A172 (cell line): ENCODE data around the gene SYVN1. TPM values are rescaled to one million over a fixed set of nuclear protein-coding genes. Genes with fewer than 3 reads are reported as not detected.
A peak's percentile ranks its signal among the peaks of the same experiment; 100 is the strongest.

ENCODE experiments used
- DNase-seq: peaks from one replicate; pipeline ENCODE4 v3.0.0-alpha.2; 2015; ENCODE audit warnings: low spot score
- total RNA-seq: library from RNA; depleted of rRNA; stranded (reverse); fragments of >200 nt; shearing (Covaris generic); gene quantifications from 2 replicates; pipeline ENCODE4 v1.2.3, GENCODE V29; 2014; rRNA removed

The SYVN1 gene
- total RNA-seq, 1 experiment from 2014 or later: 30.6 TPM

DNA sequence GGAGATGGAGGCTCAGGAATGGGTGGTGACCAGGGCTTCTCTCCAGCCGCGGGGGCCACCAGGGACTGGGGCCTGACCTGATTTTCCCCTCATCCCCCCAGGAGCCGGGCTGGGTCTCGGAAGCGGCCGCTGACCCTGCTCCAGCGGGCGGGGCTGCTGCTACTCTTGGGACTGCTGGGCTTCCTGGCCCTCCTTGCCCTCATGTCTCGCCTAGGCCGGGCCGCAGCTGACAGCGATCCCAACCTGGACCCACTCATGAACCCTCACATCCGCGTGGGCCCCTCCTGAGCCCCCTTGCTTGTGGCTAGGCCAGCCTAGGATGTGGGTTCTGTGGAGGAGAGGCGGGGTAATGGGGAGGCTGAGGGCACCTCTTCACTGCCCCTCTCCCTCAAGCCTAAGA, 46.5 kb downstream of the SYVN1 start:
- DNase-seq: no peak

DNA sequence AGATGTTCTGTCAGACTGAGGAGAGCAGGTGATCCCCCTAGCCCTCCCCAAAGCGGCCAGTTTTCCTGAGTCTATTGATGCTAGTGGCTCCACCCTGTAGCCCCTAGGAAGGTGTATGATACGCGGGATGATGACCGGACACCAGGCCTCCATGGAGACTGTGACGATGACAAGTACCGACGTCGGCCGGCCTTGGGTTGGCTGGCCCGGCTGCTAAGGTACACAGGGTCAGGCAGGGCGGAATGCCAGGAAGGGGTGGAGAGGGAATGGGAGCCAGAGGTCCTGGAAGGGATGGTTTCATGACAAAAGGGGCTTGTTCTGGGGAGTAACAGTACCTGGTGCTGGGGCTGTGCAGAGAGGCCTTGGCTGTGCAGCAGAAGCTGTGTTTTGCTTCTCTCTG, 47.1 kb downstream of the SYVN1 start:
- no peak for DNase-seq

DNA sequence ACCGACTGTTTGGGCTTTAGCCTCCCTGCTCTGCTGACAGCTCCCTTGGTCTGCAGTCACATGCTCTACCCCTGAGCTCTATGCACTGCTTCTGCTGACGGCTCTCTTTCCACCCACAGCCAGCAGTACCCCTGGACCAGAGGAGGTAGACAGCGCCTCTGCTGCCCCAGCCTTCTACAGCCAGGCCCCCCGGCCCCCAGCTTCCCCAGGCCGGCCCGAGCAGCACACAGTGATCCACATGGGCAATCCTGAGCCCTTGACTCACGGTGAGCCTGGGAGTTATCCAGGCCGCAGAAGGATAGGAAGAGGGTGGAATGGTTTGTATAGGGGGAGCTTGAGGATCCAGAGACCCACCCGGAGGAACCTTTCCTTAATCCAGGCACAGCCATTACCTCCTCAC, 47.5 kb downstream of the SYVN1 start:
- no peak for DNase-seq

DNA sequence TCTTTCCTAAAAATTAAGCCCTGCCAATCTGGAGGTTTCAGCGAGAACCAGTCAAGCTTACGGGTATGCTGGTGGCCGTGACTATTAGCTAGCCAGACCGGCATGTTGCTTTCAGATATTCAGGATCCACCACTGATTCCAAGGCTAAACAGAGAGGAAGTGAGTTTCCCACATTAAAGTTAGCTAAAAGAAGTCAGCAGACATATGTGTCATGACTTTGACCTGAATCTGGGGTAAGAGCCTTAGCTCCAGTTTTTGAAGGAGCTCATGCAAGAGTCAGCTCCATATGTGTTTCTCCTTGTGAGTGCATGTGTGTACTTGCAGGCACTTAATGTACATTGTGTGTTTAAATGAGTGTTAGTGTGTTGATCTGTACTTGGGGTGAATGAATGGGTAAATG, 48.9 kb downstream of the SYVN1 start:
- DNase-seq: no peak

DNA sequence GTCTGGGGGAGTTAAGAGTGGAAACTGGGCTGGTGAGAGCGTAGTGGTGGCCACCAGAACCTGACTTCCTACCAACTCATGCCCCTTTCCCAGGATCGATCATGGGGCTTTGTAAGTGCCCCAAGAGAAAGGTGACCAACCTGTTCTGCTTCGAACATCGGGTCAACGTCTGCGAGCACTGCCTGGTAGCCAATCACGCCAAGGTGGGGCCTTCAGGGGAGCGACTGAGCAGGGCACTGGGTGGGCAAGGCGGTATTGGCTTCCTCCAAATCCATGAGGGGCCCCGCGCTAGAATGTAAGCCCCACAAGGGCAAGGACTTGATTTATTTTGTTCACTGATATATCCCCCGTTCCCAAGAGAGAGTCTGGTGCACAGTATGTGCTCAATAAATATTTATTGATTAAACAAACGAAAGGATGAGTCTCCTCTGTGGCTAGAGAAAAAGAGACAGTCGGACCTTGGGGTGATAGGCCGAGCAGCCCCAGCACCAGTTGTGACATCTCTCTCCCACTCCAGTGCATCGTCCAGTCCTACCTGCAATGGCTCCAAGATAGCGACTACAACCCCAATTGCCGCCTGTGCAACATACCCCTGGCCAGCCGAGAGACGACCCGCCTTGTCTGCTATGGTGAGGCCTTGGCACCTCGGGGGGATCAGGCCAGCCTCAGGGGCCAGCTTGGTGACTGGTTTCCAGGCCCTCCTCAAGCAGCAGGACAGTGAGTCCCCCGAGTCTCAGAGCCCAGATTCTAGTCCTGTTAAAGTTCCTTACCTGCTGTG, 49.5 kb downstream of the SYVN1 start:
- DNase-seq: no peak

DNA sequence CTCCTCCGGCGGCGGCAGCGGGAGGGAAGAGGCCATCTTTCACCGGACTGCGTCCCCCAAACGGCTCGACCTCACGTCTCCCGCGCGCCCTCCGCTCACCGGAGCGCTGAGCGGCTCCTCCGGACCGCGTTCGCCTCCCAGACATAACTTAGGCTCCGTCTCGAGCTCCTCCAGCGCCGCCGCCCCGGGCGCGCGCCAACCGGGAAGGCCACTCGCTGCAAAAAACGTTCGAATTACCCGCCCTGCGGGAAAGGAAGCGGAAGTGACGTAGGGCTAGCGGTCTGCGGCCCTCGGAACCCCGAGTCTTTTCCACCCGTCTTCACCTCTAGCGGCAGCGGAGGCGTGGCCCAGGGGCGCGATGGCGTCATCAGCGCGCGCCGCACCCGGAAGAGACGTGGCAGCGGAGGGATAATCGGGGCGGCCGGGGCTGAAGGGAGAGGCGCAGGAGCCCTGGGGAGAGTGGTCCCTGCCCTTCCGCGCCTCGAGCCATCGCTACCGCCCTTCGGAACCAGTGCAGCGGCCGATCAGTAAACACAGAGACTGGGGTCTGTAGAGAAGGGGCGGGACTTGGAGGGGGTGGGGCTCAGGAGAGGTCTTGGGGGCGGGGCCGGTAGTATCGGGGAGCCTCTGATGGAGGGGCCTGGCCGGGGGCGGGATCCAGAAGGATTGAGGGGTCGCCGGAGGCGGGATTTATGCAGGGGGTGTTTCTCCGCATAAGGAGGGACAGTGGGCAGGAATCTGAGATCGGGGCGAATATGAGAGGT, 50.3 kb downstream of the SYVN1 start, which contains the start of the genes CDCA5 and ZFPL1:
Gene CDCA5 (minus strand): TSS at position 207 of the 764 bp plus-strand sequence. CDS start 62 bp downstream, at position 145.
Gene ZFPL1 (plus strand): TSS at position 389 of the 764 bp plus-strand sequence. CDS start 477 bp downstream, outside the sequence.
- peak; percentile 91 for DNase-seq

DNA sequence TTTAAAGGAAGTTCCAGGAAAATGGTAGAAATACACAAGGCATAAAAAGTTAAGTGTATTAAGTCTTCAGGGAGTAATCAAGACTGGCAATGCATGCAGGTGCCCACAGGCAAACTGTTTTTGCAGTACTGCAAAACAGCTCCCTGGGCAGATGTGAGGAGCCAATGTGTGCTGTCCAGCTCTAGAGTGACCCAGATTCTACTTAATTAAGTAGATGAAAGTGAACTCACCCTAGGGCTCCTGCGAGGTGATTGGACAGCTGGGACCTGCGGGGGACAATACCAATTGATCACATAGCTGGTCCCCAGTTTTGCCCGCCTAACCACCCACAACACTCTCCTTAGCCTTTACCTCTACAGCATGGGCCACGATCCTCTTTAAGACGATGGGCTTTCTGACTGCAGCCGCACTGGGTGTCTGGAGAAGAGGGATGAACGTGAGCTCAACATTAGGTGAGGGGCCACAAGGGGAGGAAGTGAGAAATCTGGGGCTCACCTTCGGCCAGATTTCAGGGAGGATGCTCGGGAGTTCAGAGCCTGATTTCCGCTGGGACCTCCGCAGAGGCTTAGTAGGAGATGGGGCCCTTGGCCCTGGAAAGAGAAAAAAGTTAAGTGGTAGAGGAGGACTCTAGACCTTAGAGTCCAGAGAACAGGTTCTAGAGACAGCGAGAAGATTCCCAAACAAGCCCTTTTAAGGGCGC, 51.0 kb downstream of the SYVN1 start:
- no peak for DNase-seq

DNA sequence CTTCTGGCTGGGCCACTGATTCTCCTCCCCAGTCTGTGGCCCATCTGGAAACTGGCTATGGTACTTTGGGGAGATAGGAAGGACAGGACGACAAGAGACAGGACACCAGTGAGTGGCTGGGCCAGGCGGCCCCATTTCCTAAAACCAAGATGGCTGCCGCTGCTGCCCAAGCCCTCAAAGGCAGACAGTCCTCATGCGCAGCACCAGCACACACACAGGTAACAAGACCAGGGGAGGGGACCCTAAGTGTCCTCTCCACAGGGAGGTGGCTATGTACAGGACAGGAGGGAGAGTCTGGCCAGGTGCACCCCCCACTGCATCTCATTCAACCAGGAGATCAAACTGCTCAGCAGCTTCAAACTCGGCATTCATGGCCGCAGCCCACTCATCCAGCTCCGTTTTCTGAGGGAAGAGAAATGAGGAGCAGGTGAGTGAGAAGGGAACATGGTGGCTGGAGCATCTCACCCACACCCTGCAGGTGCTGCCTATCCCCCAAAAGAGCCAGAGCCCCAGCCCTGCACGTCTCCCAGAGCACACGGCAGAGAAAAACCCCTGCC, 55.5 kb downstream of the SYVN1 start:
- DNase-seq: no peak

DNA sequence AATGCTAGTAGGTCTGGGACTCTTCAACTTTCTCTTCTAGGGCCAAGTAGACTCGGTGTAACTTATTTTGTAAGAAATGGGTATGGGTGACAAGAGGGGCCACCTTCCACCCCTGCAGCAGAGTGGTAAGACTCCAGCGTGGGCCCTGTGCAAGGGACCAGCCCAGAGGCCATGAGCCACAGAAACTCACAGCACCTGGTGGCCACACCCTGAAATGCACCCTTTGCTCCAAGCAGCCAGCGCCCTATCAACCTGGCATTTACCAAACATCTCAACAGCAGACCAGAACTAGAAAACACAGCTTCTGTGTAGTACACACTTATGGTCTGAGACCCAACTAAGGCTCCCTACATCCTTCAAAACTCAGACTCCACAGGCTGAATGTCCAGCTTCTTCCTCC, 56.2 kb downstream of the SYVN1 start:
- peak; percentile 29 for DNase-seq

DNA sequence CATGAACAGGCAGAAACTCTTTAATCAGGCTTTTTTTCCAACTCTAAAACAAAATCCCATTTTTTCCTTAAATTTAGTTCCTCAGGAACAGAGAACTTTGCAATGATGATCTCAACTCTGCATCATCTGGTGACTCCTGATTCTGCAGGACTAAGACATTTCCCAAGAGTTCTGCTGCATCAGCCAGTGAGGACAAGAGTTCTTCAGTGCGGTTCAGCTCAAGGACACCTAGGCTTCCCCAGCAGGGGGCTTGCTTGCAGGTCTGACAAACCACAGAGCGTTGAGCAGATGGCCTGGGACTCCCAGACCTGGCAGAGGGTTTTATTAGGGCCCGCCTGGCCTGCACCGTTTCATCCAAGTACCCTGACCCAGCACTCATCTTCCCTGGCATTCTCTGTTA, 56.9 kb downstream of the SYVN1 start:
- no peak for DNase-seq

Other genes with a start within 250 kb of the SYVN1 start
- gene ATG2A, start 217.3 kb downstream of the SYVN1 start, total RNA-seq: 10.7 and 15.1 TPM in 2 replicates
- gene PPP2R5B, start 209.8 kb downstream of the SYVN1 start, total RNA-seq: 18.4 and 19.6 TPM in 2 replicates
- gene GPHA2, start 198.6 kb downstream of the SYVN1 start, total RNA-seq: not detected in 2 replicates
- gene MAJIN, start 162.4 kb downstream of the SYVN1 start, total RNA-seq: not detected in 2 replicates
- gene BATF2, start 137.5 kb downstream of the SYVN1 start, total RNA-seq: 0.50 and 0.59 TPM in 2 replicates
- 170 and 196 TPM in 2 replicates for gene ARL2, start 120.4 kb downstream of the SYVN1 start, total RNA-seq
- 13.4 and 31.2 TPM in 2 replicates for gene SNX15, start 107.1 kb downstream of the SYVN1 start, total RNA-seq
- gene SAC3D1, start 93.3 kb downstream of the SYVN1 start, total RNA-seq: 44.0 and 52.3 TPM in 2 replicates
- gene NAALADL1, start 76.0 kb downstream of the SYVN1 start, total RNA-seq: not detected in 2 replicates
- gene CDCA5, start 50.5 kb downstream of the SYVN1 start, total RNA-seq: 40.0 and 49.5 TPM in 2 replicates
- 41.4 and 65.5 TPM in 2 replicates for gene ZFPL1, start 50.3 kb downstream of the SYVN1 start, total RNA-seq
- 51.1 and 208 TPM in 2 replicates for gene VPS51, start 38.3 kb downstream of the SYVN1 start, total RNA-seq
- 1.9 and 8.5 TPM in 2 replicates for gene TM7SF2, start 22.6 kb downstream of the SYVN1 start, total RNA-seq
- gene ZNHIT2, start 16.8 kb downstream of the SYVN1 start, total RNA-seq: 10.4 and 22.3 TPM in 2 replicates
- gene FAU, start 12.4 kb downstream of the SYVN1 start, total RNA-seq: 286 and 528 TPM in 2 replicates
- gene MRPL49, start 12.2 kb downstream of the SYVN1 start, total RNA-seq: 52.8 and 82.4 TPM in 2 replicates
- gene SPDYC, start 35.7 kb upstream of the SYVN1 start, total RNA-seq: not detected in 2 replicates
- 156 and 170 TPM in 2 replicates for gene CAPN1, start 47.4 kb upstream of the SYVN1 start, total RNA-seq
- gene POLA2, start 127.4 kb upstream of the SYVN1 start, total RNA-seq: 14.2 and 18.1 TPM in 2 replicates
- 1.7 and 5.3 TPM in 2 replicates for gene CDC42EP2, start 180.3 kb upstream of the SYVN1 start, total RNA-seq
- 37.9 and 57.0 TPM in 2 replicates for gene DPF2, start 199.3 kb upstream of the SYVN1 start, total RNA-seq
- 2.0 and 3.5 TPM in 2 replicates for gene TIGD3, start 220.2 kb upstream of the SYVN1 start, total RNA-seq
- gene SLC25A45, start 248.1 kb upstream of the SYVN1 start, total RNA-seq: 3.5 and 7.0 TPM in 2 replicates